ENCODE results near the gene WFS1. TPM values are rescaled to one million over a fixed set of nuclear protein-coding genes. Genes with fewer than 3 reads are reported as not detected.
A peak's percentile ranks its signal among the peaks of the same experiment; 100 is the strongest.

Gene WFS1
- total and polyA plus RNA-seq, 2 of the 4 experiments (the other 2 are of a cell fraction): 9.7 to 42.4 TPM

- Histone ChIP-seq H3K56ac (ENCODE audit: extremely low read depth, insufficient read depth, low read length) (no peak overlapping the region), H3K4me1 (ENCODE audit: control insufficient read depth, insufficient read depth, low read length) (no peaks in the 10 kb centered on the region), H4K8ac (ENCODE audit: low read depth in 2 of 2, low read length in 2 of 2) (no peak overlapping the region), H2AK5ac (ENCODE audit: low read depth, low read length) (no peak overlapping the region), H2BK120ac (ENCODE audit: low read depth, low read length) (no peak overlapping the region), H4K91ac (ENCODE audit: insufficient read depth, low read depth, low read length) (no peak overlapping the region), H2BK20ac (ENCODE audit: low read depth, low read length) (no peak overlapping the region), H3K36me3 (ENCODE audit: control insufficient read depth, insufficient read depth, low read length) (peaks cover 66% of the 10 kb centered on the region), H3K14ac (replicated peaks; ENCODE audit: low read depth, low read length) (no peak overlapping the region), H3K18ac (ENCODE audit: low read depth, low read length) (no peak overlapping the region), H4K20me1 (ENCODE audit: insufficient read depth, low read length) (peaks cover 8% of the 10 kb centered on the region), H2BK15ac (ENCODE audit: low read depth, low read length) (no peak overlapping the region), H2AFZ (replicated peaks; ENCODE audit: low read length, poor library complexity) (no peak overlapping the region), H3K23ac (ENCODE audit: low read depth, low read length) (no peak overlapping the region), H3K9ac (ENCODE audit: low read depth, low read length) (no peak overlapping the region), H3K4ac (ENCODE audit: low read depth, low read length) (no peak overlapping the region), H3K9me1 (ENCODE audit: insufficient read depth, low read length) (0 out of 2 replicates have a peak, but pooled peaks cover 3% of the 10 kb centered on the region), H3K9me3 (ENCODE audit: control insufficient read depth, insufficient read depth, low read length) (no peaks in the 10 kb centered on the region), H3K4me2 (ENCODE audit: low read depth, low read length) (no peak overlapping the region), H2BK5ac (ENCODE audit: low read depth, low read length, poor library complexity, severe bottlenecking) (no peak overlapping the region), H3K27ac (ENCODE audit: insufficient read depth, low read length) (no peak overlapping the region), H3K4me3 (ENCODE audit: insufficient read depth, low read depth, low read length) (no peak overlapping the region), H2AK9ac (replicated peaks; ENCODE audit: low read depth, low read length, poor library complexity) (peak overlapping the region; percentile 18), H3K27me3 (ENCODE audit: control insufficient read depth, insufficient read depth, low read length) (no peaks in the 10 kb centered on the region), H4K5ac (ENCODE audit: low read depth, low read length) (no peak overlapping the region), H3K79me1 (ENCODE audit: low read depth in 1 of 2, low read length in 2 of 2) (peaks cover 0 to 4% of the 10 kb centered on the region in 2 experiments; a peak in 2 of 4 replicates)
- ChIA-PET CTCF (interaction anchor here (1.0 kb wide), 1 partner anchor 39 kb away, joined by 4 read pairs; no protein-coding TSS in a partner anchor), POLR2A (ENCODE audit: unreplicated experiment) (no interaction called here)
- TF ChIP-seq MAZ (IDR thresholded peaks at IDR 0.05; ENCODE audit: borderline replicate concordance, low read depth, low read length) (no peak), CEBPB (IDR thresholded peaks at IDR 0.05; ENCODE audit: low read depth, low read length) (no peak), RAD21 (IDR thresholded peaks at IDR 0.05; ENCODE audit: low read length) (no peak), NFE2L2 (IDR thresholded peaks at IDR 0.05; ENCODE audit: low read depth, low read length) (no peak), ELK1 (IDR thresholded peaks at IDR 0.05; ENCODE audit: borderline replicate concordance, low read depth, low read length) (no peak), CHD1 (IDR thresholded peaks at IDR 0.05; ENCODE audit: low read depth, low read length) (no peak), SMC3 (IDR thresholded peaks at IDR 0.05; ENCODE audit: low read depth, low read length) (no peak), BHLHE40 (IDR thresholded peaks at IDR 0.05; ENCODE audit: low read depth, low read length) (no peak), RFX5 (IDR thresholded peaks at IDR 0.05; ENCODE audit: low read depth, low read length) (no peak), MXI1 (IDR thresholded peaks at IDR 0.05; ENCODE audit: borderline replicate concordance, low read depth, low read length) (no peak), POLR2A (IDR thresholded peaks at IDR 0.05; ENCODE audit: low read depth, low read length) (no peak), MAFK (IDR thresholded peaks at IDR 0.05; ENCODE audit: low read depth, low read length) (no peak), RCOR1 (IDR thresholded peaks at IDR 0.05; ENCODE audit: insufficient replicate concordance, low read length) (no peak), FOS (IDR thresholded peaks at IDR 0.05; ENCODE audit: low read depth, low read length) (no peak)
- TF ChIP-seq, protein P1, sequence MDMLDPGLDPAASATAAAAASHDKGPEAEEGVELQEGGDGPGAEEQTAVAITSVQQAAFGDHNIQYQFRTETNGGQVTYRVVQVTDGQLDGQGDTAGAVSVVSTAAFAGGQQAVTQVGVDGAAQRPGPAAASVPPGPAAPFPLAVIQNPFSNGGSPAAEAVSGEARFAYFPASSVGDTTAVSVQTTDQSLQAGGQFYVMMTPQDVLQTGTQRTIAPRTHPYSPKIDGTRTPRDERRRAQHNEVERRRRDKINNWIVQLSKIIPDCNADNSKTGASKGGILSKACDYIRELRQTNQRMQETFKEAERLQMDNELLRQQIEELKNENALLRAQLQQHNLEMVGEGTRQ (IDR thresholded peaks at IDR 0.05; ENCODE audit: low read depth, low read length): no peak
- TF ChIP-seq, protein P2, sequence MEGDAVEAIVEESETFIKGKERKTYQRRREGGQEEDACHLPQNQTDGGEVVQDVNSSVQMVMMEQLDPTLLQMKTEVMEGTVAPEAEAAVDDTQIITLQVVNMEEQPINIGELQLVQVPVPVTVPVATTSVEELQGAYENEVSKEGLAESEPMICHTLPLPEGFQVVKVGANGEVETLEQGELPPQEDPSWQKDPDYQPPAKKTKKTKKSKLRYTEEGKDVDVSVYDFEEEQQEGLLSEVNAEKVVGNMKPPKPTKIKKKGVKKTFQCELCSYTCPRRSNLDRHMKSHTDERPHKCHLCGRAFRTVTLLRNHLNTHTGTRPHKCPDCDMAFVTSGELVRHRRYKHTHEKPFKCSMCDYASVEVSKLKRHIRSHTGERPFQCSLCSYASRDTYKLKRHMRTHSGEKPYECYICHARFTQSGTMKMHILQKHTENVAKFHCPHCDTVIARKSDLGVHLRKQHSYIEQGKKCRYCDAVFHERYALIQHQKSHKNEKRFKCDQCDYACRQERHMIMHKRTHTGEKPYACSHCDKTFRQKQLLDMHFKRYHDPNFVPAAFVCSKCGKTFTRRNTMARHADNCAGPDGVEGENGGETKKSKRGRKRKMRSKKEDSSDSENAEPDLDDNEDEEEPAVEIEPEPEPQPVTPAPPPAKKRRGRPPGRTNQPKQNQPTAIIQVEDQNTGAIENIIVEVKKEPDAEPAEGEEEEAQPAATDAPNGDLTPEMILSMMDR (conservative IDR thresholded peaks at IDR 0.05; ENCODE audit: low read depth, low read length): no peak
- WGBS, 2 experiments (ENCODE audit: extremely low coverage in 2 of 2, insufficient read length in 1 of 2): no CpG with 5 or more reads among the region's 15 CpGs
- BruUV-seq (replicated peaks): no TSS peak
- dilution Hi-C loops (cut with HindIII; ENCODE audit: low sequenced_read_pairs, unreplicated experiment) (no loop called here), in situ Hi-C loops (cut with MboI; ENCODE audit: low sequenced_read_pairs) (no loop called here), intact Hi-C loops (cut with micrococcal nuclease) (no loop called here)
- DNase-seq (no peak), ATAC-seq (ENCODE audit: low read depth) (no peak)
These were observed 19.2 kb downstream of the WFS1 start for GRCh38 chr4:6288871-6289270.

Measured in IMR-90 (cell line).